HEK293 (cell line): ENCODE data around the gene HOATZ.

Experiments
- CTCF ChIA-PET: fragments of 350-600 bp; formaldehyde crosslinking; extraction: SDS; loops from one replicate; lab custom pipeline; 2021; ENCODE audit warnings: antibody characterized with exemption; lab: Yijun Ruan, JAX
- POLR2A ChIA-PET: fragments of 300-600 bp; formaldehyde crosslinking; extraction: SDS; loops from one replicate; lab custom pipeline; 2020; ENCODE audit warnings: antibody characterized with exemption, inconsistent platforms; lab: Yijun Ruan, JAX
- H3K27ac ChIP-seq: fragments of 200-500 bp; sonication (Bioruptor generic); 2 replicates; pipeline ENCODE4 v1.5.1; 2014; ENCODE audit warnings: low read depth, low read length, control low read depth, inconsistent platforms; ENCODE audit errors: extremely low read depth
- H3K36me3 ChIP-seq, 2 experiments: fragments of 200-500 bp in 1 of 2; sonication (Bioruptor generic) in 1 of 2; 1 replicate in 1 of 2; 2 replicates in 1 of 2; pipeline ENCODE4 v1.5.1; 2014 to 2017; ENCODE audit warnings: inconsistent platforms in 2 of 2, low read length in 2 of 2; ENCODE audit not compliant: control insufficient read depth in 2 of 2, insufficient read depth in 1 of 2
- H3K4me1 ChIP-seq: fragments of 200-500 bp; sonication (Bioruptor generic); 2 replicates; pipeline ENCODE4 v1.5.1; 2014; ENCODE audit warnings: mild to moderate bottlenecking, low read length, inconsistent platforms; ENCODE audit not compliant: control insufficient read depth, insufficient read depth
- H3K4me3 ChIP-seq: 2 replicates; pipeline ENCODE4 v1.5.1; 2011; ENCODE audit warnings: low read depth, mild to moderate bottlenecking, control low read depth, low read length, moderate library complexity
- H3K9me3 ChIP-seq: fragments of 200-500 bp; sonication (Bioruptor generic); 2 replicates; pipeline ENCODE4 v1.5.1; 2014; ENCODE audit warnings: low read depth, low read length, inconsistent platforms; ENCODE audit not compliant: control insufficient read depth, insufficient read depth
- GLI4 ChIP-seq: fragments of 450-650 bp; formaldehyde crosslinking; IDR thresholded peaks from 2 replicates; pipeline ENCODE4 v1.5.1; 2016; ENCODE audit warnings: missing biosample characterization, missing genetic modification characterization
- GLIS2 ChIP-seq: fragments of 450-650 bp; formaldehyde crosslinking; IDR thresholded peaks from 2 replicates; pipeline ENCODE4 v1.5.1; 2016; ENCODE audit warnings: missing biosample characterization, missing genetic modification characterization
- MZF1 ChIP-seq: fragments of 450-650 bp; formaldehyde crosslinking; IDR thresholded peaks from 2 replicates; pipeline ENCODE4 v1.5.1; 2017; ENCODE audit warnings: missing biosample characterization, missing genetic modification characterization, borderline replicate concordance
- REST ChIP-seq: fragments of 450-650 bp; formaldehyde crosslinking; IDR thresholded peaks from 2 replicates; pipeline ENCODE4 v1.5.1; 2016; ENCODE audit warnings: missing biosample characterization, missing genetic modification characterization
- SP3 ChIP-seq: fragments of 450-650 bp; formaldehyde crosslinking; IDR thresholded peaks from 2 replicates; pipeline ENCODE4 v1.5.1; 2016; ENCODE audit warnings: missing biosample characterization, missing genetic modification characterization
- ZBTB48 ChIP-seq: fragments of 450-650 bp; formaldehyde crosslinking; IDR thresholded peaks from 2 replicates; pipeline ENCODE4 v1.5.1; 2016; ENCODE audit warnings: missing biosample characterization, missing genetic modification characterization
- ZBTB49 ChIP-seq: fragments of 450-650 bp; formaldehyde crosslinking; IDR thresholded peaks from 2 replicates; pipeline ENCODE4 v1.5.1; 2016; ENCODE audit warnings: missing biosample characterization, missing genetic modification characterization, low read depth
- ZBTB8A ChIP-seq: fragments of 450-650 bp; formaldehyde crosslinking; IDR thresholded peaks from 2 replicates; pipeline ENCODE4 v1.5.1; 2016; ENCODE audit warnings: missing biosample characterization, missing genetic modification characterization
- ZNF146 ChIP-seq: fragments of 450-650 bp; formaldehyde crosslinking; IDR thresholded peaks from 2 replicates; pipeline ENCODE4 v1.5.1; 2016; ENCODE audit warnings: missing biosample characterization, missing genetic modification characterization
- ZNF2 ChIP-seq: fragments of 450-650 bp; formaldehyde crosslinking; IDR thresholded peaks from 2 replicates; pipeline ENCODE4 v1.5.1; 2016; ENCODE audit warnings: missing biosample characterization, missing genetic modification characterization
- ZNF24 ChIP-seq: fragments of 450-650 bp; formaldehyde crosslinking; IDR thresholded peaks from 2 replicates; pipeline ENCODE4 v1.5.1; 2016; ENCODE audit warnings: missing biosample characterization, missing genetic modification characterization
- ZNF335 ChIP-seq: fragments of 450-650 bp; formaldehyde crosslinking; conservative IDR thresholded peaks from 2 replicates; pipeline ENCODE4 v1.5.1; 2016; ENCODE audit warnings: missing biosample characterization, missing genetic modification characterization
- ZNF426 ChIP-seq: fragments of 450-650 bp; formaldehyde crosslinking; IDR thresholded peaks from 2 replicates; pipeline ENCODE4 v1.5.1; 2017; ENCODE audit warnings: missing biosample characterization, missing genetic modification characterization, mild to moderate bottlenecking, inconsistent platforms, moderate library complexity
- ZNF514 ChIP-seq: fragments of 450-650 bp; formaldehyde crosslinking; IDR thresholded peaks from 2 replicates; pipeline ENCODE4 v1.5.1; 2016; ENCODE audit warnings: missing biosample characterization, missing genetic modification characterization
- ZNF585B ChIP-seq: fragments of 450-650 bp; formaldehyde crosslinking; IDR thresholded peaks from 2 replicates; pipeline ENCODE4 v1.5.1; 2016; ENCODE audit warnings: missing biosample characterization, missing genetic modification characterization
- ZNF701 ChIP-seq: fragments of 450-650 bp; formaldehyde crosslinking; IDR thresholded peaks from 2 replicates; pipeline ENCODE4 v1.5.1; 2016; ENCODE audit warnings: missing biosample characterization, missing genetic modification characterization
- ZSCAN30 ChIP-seq: fragments of 450-650 bp; IDR thresholded peaks from 2 replicates; pipeline ENCODE4 v1.5.1; 2018; ENCODE audit warnings: missing biosample characterization, mild to moderate bottlenecking, missing genetic modification characterization, moderate library complexity
- ZSCAN4 ChIP-seq: fragments of 450-650 bp; formaldehyde crosslinking; IDR thresholded peaks from 2 replicates; pipeline ENCODE4 v1.5.1; 2017; ENCODE audit warnings: missing biosample characterization, missing genetic modification characterization

The HOATZ gene

GRCh38 chr11:111513240-111513605 is 1.4 kb upstream of the HOATZ start:
- Histone ChIP-seq H3K4me1 (no peaks in the 10 kb centered on the region), H3K36me3 (no peaks in the 10 kb centered on the region)
- POLR2A ChIA-PET: interaction anchor here (0.6 kb wide), 1 partner anchor 1360 kb away, joined by 3 read pairs; no protein-coding TSS in a partner anchor
- no peak for TF ChIP-seq ZNF701
- no peak for TF ChIP-seq ZNF146 (tag by site-specific recombination)
- TF ChIP-seq GLI4 (tag by site-specific recombination): no peak
- no peak for TF ChIP-seq GLIS2 (tag by site-specific recombination)
- TF ChIP-seq ZNF335 (tag by site-specific recombination): peak; percentile 7
- TF ChIP-seq, all 188 proteins: peak for 1
- CTCF ChIA-PET: interaction anchor here (0.9 to 1.4 kb wide), 2 partner anchors 13 to 59 kb away, joined by 3 read pairs; no protein-coding TSS in a partner anchor
- H3K27ac ChIP-seq: no peak overlapping the region
- H3K9me3 ChIP-seq: no peaks in the 10 kb centered on the region
- H3K4me3 ChIP-seq: no peak overlapping the region

- H3K4me3 ChIP-seq: no peak overlapping the region
- H3K4me1 ChIP-seq: no peaks in the 10 kb centered on the region
- no peaks in the 10 kb centered on the region for H3K36me3 ChIP-seq
- ChIA-PET CTCF (interaction anchor here (0.7 kb wide), 1 partner anchor 603 kb away, joined by 3 read pairs; no protein-coding TSS in a partner anchor), POLR2A (no interaction called here)
- H3K9me3 ChIP-seq: no peaks in the 10 kb centered on the region
- H3K27ac ChIP-seq: no peak overlapping the region
- no peak for TF ChIP-seq ZBTB49 (tag by site-specific recombination)
- no peak for TF ChIP-seq ZNF2 (tag by site-specific recombination)
- no peak for TF ChIP-seq ZNF514 (tag by site-specific recombination)
- no peak for TF ChIP-seq GLIS2 (tag by site-specific recombination)
- no peak for TF ChIP-seq SP3 (tag by site-specific recombination)
- no peak for TF ChIP-seq ZSCAN30 (tag by site-specific recombination)
- no peak for TF ChIP-seq ZSCAN4 (tag by site-specific recombination)
- no peak for TF ChIP-seq ZNF24
- TF ChIP-seq REST: no peak
- no peak for TF ChIP-seq MZF1 (tag by site-specific recombination)
These were observed 1.0 kb downstream of the HOATZ start for GRCh38 chr11:111515591-111515990.

- Histone ChIP-seq H3K27ac (no peak overlapping the region), H3K4me1 (no peaks in the 10 kb centered on the region), H3K4me3 (no peak overlapping the region), H3K36me3 (no peaks in the 10 kb centered on the region), H3K9me3 (no peaks in the 10 kb centered on the region)
- POLR2A ChIA-PET: no interaction called here
- CTCF ChIA-PET: interaction anchor here (0.6 kb wide), 1 partner anchor 45 kb away, joined by 3 read pairs; no protein-coding TSS in a partner anchor
- no peak for TF ChIP-seq ZNF426 (tag by site-specific recombination)
- TF ChIP-seq ZNF585B (tag by site-specific recombination): no peak
- no peak for TF ChIP-seq ZBTB8A (tag by site-specific recombination)
- TF ChIP-seq ZBTB48 (tag by site-specific recombination): no peak
These were observed 4.1 kb downstream of the HOATZ start for GRCh38 chr11:111518668-111519067.
